K562 (cell line): ENCODE measurements around the gene CLK3. TPM values are rescaled to one million over a fixed set of nuclear protein-coding genes. Genes with fewer than 3 reads are reported as not detected.

ENCODE experiments used
- ATAC-seq: fragments of 200-7000 bp; cut with Tn5 transposase; 3 replicates; pipeline ENCODE4 v1.9.1; 2020; ENCODE audit warnings: moderate library complexity
- BruUV-seq: library from RNA; stranded (reverse); fragments of 400-500 nt; replicated peaks from 2 replicates; lab custom pipeline; 2021; lab: Mats Ljungman, UMichigan
- CTCF ChIA-PET: fragments of 300-600 bp; formaldehyde crosslinking; extraction: SDS; loops from one replicate; lab custom pipeline; 2021; ENCODE audit warnings: low intra/inter-chr PET ratio; lab: Yijun Ruan, JAX
- POLR2A ChIA-PET: fragments of 300-600, 350-650 bp; sonication (Branson Sonifier 250); formaldehyde crosslinking; extraction: SDS; loops from one replicate; lab custom pipeline; 2021; ENCODE audit warnings: antibody characterized with exemption, inconsistent platforms; lab: Yijun Ruan, JAX
- DNase-seq, 4 experiments: peaks; one replicate each; pipeline versions ENCODE4 v3.0.0 to v3.0.0-alpha.2; 2011 to 2018; ENCODE audit warnings: low spot score in 3 of 4, mixed read lengths in 3 of 4; ENCODE audit errors: extremely low read depth in 1 of 4
- FAIRE-seq: peaks from 2 replicates; lab custom pipeline; 2011; peaks lifted over from hg19 to GRCh38; lab: Jason Lieb, UNC
- H2AFZ ChIP-seq: 2 replicates; pipeline ENCODE4 v1.6.0; 2011; ENCODE audit warnings: low read depth, low read length, control low read depth, inconsistent platforms
- H3K27ac ChIP-seq: fragments of 200-600 bp; 3 replicates; pipeline ENCODE4 v1.8.0; 2011; ENCODE audit warnings: low read depth, mild to moderate bottlenecking, control low read depth, inconsistent platforms, low read length, moderate library complexity, mixed read lengths; ENCODE audit errors: extremely low read depth
- H3K27me3 ChIP-seq, 2 experiments: fragments of 300-600 bp in 1 of 2; 2 replicates in 1 of 2; 3 replicates in 1 of 2; pipeline versions ENCODE4 v1.6.0 to v1.8.0; 2011; ENCODE audit warnings: inconsistent platforms in 2 of 2, low read length in 2 of 2, mild to moderate bottlenecking in 1 of 2, mixed read lengths in 1 of 2, moderate library complexity in 1 of 2; ENCODE audit not compliant: control insufficient read depth in 2 of 2, insufficient read depth in 2 of 2
- H3K36me3 ChIP-seq: fragments of 300-600 bp; 3 replicates; pipeline ENCODE4 v1.8.0; 2011; ENCODE audit warnings: mild to moderate bottlenecking, low read length, inconsistent platforms; ENCODE audit not compliant: control insufficient read depth, insufficient read depth
- H3K4me1 ChIP-seq, 2 experiments: fragments of 200-600 bp in 1 of 2; replicated peaks in 1 of 2; 2 replicates in 1 of 2; 3 replicates in 1 of 2; pipeline versions ENCODE4 v1.5.1 to v1.8.0; 2011; ENCODE audit warnings: inconsistent platforms in 2 of 2, low read length in 2 of 2, mild to moderate bottlenecking in 1 of 2, mixed read lengths in 1 of 2, moderate library complexity in 1 of 2; ENCODE audit not compliant: control insufficient read depth in 2 of 2, insufficient read depth in 2 of 2
- H3K4me2 ChIP-seq: 2 replicates; pipeline ENCODE4 v1.6.1; 2011; ENCODE audit warnings: low read length, control low read depth, inconsistent platforms, mixed read lengths; ENCODE audit not compliant: insufficient read depth
- H3K4me3 ChIP-seq: fragments of 200-600 bp; sonication (generic), shearing (Covaris generic); 2 replicates; pipeline ENCODE4 v1.5.1; 2016; ENCODE audit warnings: control low read depth, inconsistent platforms
- H3K79me2 ChIP-seq: fragments of 200-600 bp; 3 replicates; pipeline ENCODE4 v1.8.0; 2011; ENCODE audit warnings: low read length, inconsistent platforms; ENCODE audit not compliant: control insufficient read depth, insufficient read depth
- H3K9ac ChIP-seq, 2 experiments: 2 replicates each; pipeline versions ENCODE4 v1.6.0 to v1.6.1; 2011; ENCODE audit warnings: low read depth in 2 of 2, low read length in 2 of 2, control low read depth in 1 of 2, inconsistent platforms in 1 of 2, mild to moderate bottlenecking in 1 of 2, mixed read lengths in 1 of 2; ENCODE audit not compliant: insufficient read depth in 1 of 2
- H3K9me1 ChIP-seq: one replicate; pipeline ENCODE4 v1.6.0; 2011; ENCODE audit warnings: inconsistent platforms, mild to moderate bottlenecking, low read length, moderate library complexity; ENCODE audit not compliant: control insufficient read depth, insufficient read depth
- H3K9me3 ChIP-seq: replicated peaks from 2 replicates; pipeline ENCODE4 v1.5.1; 2011; ENCODE audit warnings: low read depth, low read length, inconsistent platforms; ENCODE audit not compliant: control insufficient read depth, insufficient read depth
- H4K20me1 ChIP-seq: replicated peaks from 2 replicates; pipeline ENCODE4 v1.6.1; 2011; ENCODE audit warnings: low read length, inconsistent platforms, mixed read lengths; ENCODE audit not compliant: control insufficient read depth, insufficient read depth
- C11orf30 ChIP-seq: fragments of 450-650 bp; IDR thresholded peaks from 2 replicates; pipeline ENCODE4 v1.6.1; 2016; ENCODE audit warnings: low read depth, mild to moderate bottlenecking
- CBFB ChIP-seq: sonication (generic); formaldehyde crosslinking; IDR thresholded peaks from 2 replicates; pipeline ENCODE4 v1.4.0; 2020; ENCODE audit warnings: mild to moderate bottlenecking, missing genetic modification reagents
- CBX5 ChIP-seq: IDR thresholded peaks from 2 replicates; pipeline ENCODE4 v1.6.1; 2014; ENCODE audit warnings: low read depth, borderline replicate concordance
- MAFG ChIP-seq: fragments of 450-650 bp; conservative IDR thresholded peaks from 2 replicates; pipeline ENCODE4 v1.6.1; 2016; ENCODE audit warnings: missing genetic modification characterization, missing compliant biosample characterization
- MAFK ChIP-seq: IDR thresholded peaks from 2 replicates; pipeline ENCODE4 v1.6.1; 2011; ENCODE audit warnings: low read length, improper control_type of control experiment
- PCBP2 ChIP-seq: fragments of 200-400 bp; formaldehyde crosslinking; IDR thresholded peaks from 2 replicates; pipeline ENCODE4 v1.6.1; 2018; ENCODE audit warnings: low read length, low read depth, mild to moderate bottlenecking, moderate library complexity; ENCODE audit not compliant: poor library complexity, severe bottlenecking
- RBM15 ChIP-seq: fragments of 200-400 bp; formaldehyde crosslinking; IDR thresholded peaks from 2 replicates; pipeline ENCODE4 v1.6.1; 2018; ENCODE audit warnings: mild to moderate bottlenecking, low read length, moderate library complexity; ENCODE audit not compliant: insufficient read depth
- RBM39 ChIP-seq: fragments of 200-400 bp; formaldehyde crosslinking; optimal IDR thresholded peaks from 2 replicates; pipeline ENCODE3; 2018; ENCODE audit warnings: low read depth, low read length
- SMARCC2 ChIP-seq: fragments of 450-650 bp; IDR thresholded peaks from 2 replicates; pipeline ENCODE4 v1.6.1; 2017; ENCODE audit warnings: antibody characterized with exemption, moderate library complexity, mild to moderate bottlenecking, low read depth
- SMC3 ChIP-seq: conservative IDR thresholded peaks from 2 replicates; pipeline ENCODE4 v1.6.1; 2011; ENCODE audit warnings: low read depth, low read length, improper control_type of control experiment; ENCODE audit not compliant: insufficient read depth
- TEAD2 ChIP-seq: fragments of 450-650 bp; IDR thresholded peaks from 2 replicates; pipeline ENCODE4 v1.6.1; 2016; ENCODE audit warnings: missing genetic modification characterization, control low read depth, missing compliant biosample characterization
- TGIF2 ChIP-seq: sonication (generic); formaldehyde crosslinking; IDR thresholded peaks from 2 replicates; pipeline ENCODE4 v1.8.1; 2022; ENCODE audit warnings: mild to moderate bottlenecking, missing genetic modification reagents, moderate library complexity
- UBTF ChIP-seq, 2 experiments: IDR thresholded peaks; 2 replicates each; pipeline ENCODE4 v1.6.1; 2012; ENCODE audit warnings: improper control_type of control experiment in 2 of 2, low read depth in 2 of 2, low read length in 2 of 2, borderline replicate concordance in 1 of 2
- ZBTB12 ChIP-seq: fragments of 250-450 bp; sonication (Bioruptor Pico); IDR thresholded peaks from 2 replicates; pipeline ENCODE4 v1.4.0; 2020
- ZNF316 ChIP-seq: fragments of 450-650 bp; IDR thresholded peaks from 2 replicates; pipeline ENCODE4 v1.6.1; 2016
- WGBS: fragments of 100-300 bp; shearing (Covaris generic); methylation state at CpG from one replicate; pipeline ENCODE4 v1.1.6; 2016; ENCODE audit warnings: low coverage, mixed read lengths; ENCODE audit not compliant: insufficient coverage; ENCODE audit errors: missing lambda C conversion rate; 5-methylcytosine and 5-hydroxymethylcytosine counted together
- in situ Hi-C: fragments of 300-500 bp; cut with MboI; formaldehyde crosslinking; loops from 4 replicates; pipeline ENCODE4 v1.15.0; 2018; ENCODE audit warnings: inconsistent platforms, mixed read lengths
- intact Hi-C: fragments of 100-400 bp; cut with micrococcal nuclease; formaldehyde crosslinking; loops from 2 replicates; pipeline ENCODE4 v1.14.2; 2022
- polyA plus RNA-seq, 8 experiments: library from polyadenylated mRNA; depleted of rRNA in 4 of 8; stranded (reverse) in 5 of 8; unstranded in 3 of 8; fragments of >200 nt; fragmentation: Nextera tagmentation in 2 of 8; fragmentation: Illumina TruSeq in 1 of 8; extraction: Ambion mirVana in 2 of 8; extraction: Trizol in 1 of 8; gene quantifications; 2 replicates each; pipeline versions ENCODE4 v1.2.1 to v1.2.3, GENCODE V29; 2011 to 2014; ENCODE audit warnings: inconsistent platforms in 1 of 8, missing spikeins in 1 of 8
- total RNA-seq, 7 experiments: library from RNA; depleted of rRNA in 6 of 7; stranded (reverse); fragments of >200 nt in 6 of 7; fragmentation: Illumina TruSeq in 2 of 7; extraction: Trizol in 2 of 7; gene quantifications; 2 replicates each; pipeline versions ENCODE4 v1.2.1 to v1.2.3, GENCODE V29; 2011 to 2021; ENCODE audit warnings: low replicate concordance in 1 of 7

The CLK3 gene
- total and polyA plus RNA-seq, 9 of the 15 experiments (the other 6 are each of a cell fraction or from before 2014, with no cell fraction given): 1.2 to 95.2 (median 51.7) TPM

GRCh38 chr15:74667975-74668374 lies 52.3 kb downstream of the CLK3 start:
- Histone ChIP-seq H3K36me3 (peaks cover 27% of the 10 kb centered on the region), H3K9me3 (no peaks in the 10 kb centered on the region), H2AFZ (no peak overlapping the region), H3K4me1 (no peaks in the 10 kb centered on the region), H3K9ac (no peak overlapping the region), H3K27me3 (no peaks in the 10 kb centered on the region), H3K79me2 (peaks cover 2% of the 10 kb centered on the region; the same call in 1 of the 3 replicates), H4K20me1 (no peaks in the 10 kb centered on the region), H3K4me3 (no peak overlapping the region), H3K4me2 (no peak overlapping the region), H3K9me1 (no peaks in the 10 kb centered on the region), H3K27ac (no peak overlapping the region)
- ChIA-PET POLR2A (no interaction called here), CTCF (interaction anchor here (0.6 kb wide), 1 partner anchor 317 kb away, joined by 3 read pairs; no protein-coding TSS in a partner anchor)
- intact Hi-C loops (no loop called here), in situ Hi-C loops (no loop called here)
- BruUV-seq: no TSS peak
- WGBS: 65% methylated on average over 1 of the region's 1 CpG
- FAIRE-seq (no peak), ATAC-seq (no peak), DNase-seq (no peak)
- TF ChIP-seq ZNF316: peak; percentile 84
- peak; percentile 53 for TF ChIP-seq C11orf30
- TF ChIP-seq SMC3: no peak
- 0 out of 2 replicates have a peak, but pooled peaks have one; percentile 13 for TF ChIP-seq MAFG
- TF ChIP-seq MAFK: peak; percentile 35; the same call in 1 of the 2 replicates

- Histone ChIP-seq H3K4me1 (no peaks in the 10 kb centered on the region), H4K20me1 (no peaks in the 10 kb centered on the region), H3K27ac (no peak overlapping the region), H3K4me2 (no peak overlapping the region), H3K27me3 (no peaks in the 10 kb centered on the region), H2AFZ (no peak overlapping the region), H3K36me3 (peaks cover 35% of the 10 kb centered on the region), H3K9me3 (no peaks in the 10 kb centered on the region), H3K9ac (no peak overlapping the region), H3K9me1 (no peaks in the 10 kb centered on the region), H3K79me2 (0 out of 3 replicates have a peak, but pooled peaks cover 1% of the 10 kb centered on the region), H3K4me3 (no peak overlapping the region)
- BruUV-seq: no TSS peak
- POLR2A ChIA-PET: no interaction called here
- CTCF ChIA-PET: no interaction called here
- ATAC-seq: no peak
- DNase-seq: no peak
- intact Hi-C loops: no loop called here
- in situ Hi-C loops: no loop called here
- FAIRE-seq: no peak
- WGBS: 61% methylated on average over 1 of the region's 4 CpGs
- no peak for TF ChIP-seq CBX5
- TF ChIP-seq TEAD2 (tag): no peak
- TF ChIP-seq RBM39: no peak
- TF ChIP-seq SMARCC2: no peak
- no peak for TF ChIP-seq UBTF (IDR thresholded peaks at IDR 0.05; ENCODE audit: borderline replicate concordance in 1 of 2, low read depth in 2 of 2, low read length in 2 of 2)
- no peak for TF ChIP-seq CBFB (CRISPR knock-in tag)
- no peak for TF ChIP-seq ZBTB12 (CRISPR knock-in tag)
- TF ChIP-seq RBM15: no peak
- no peak for TF ChIP-seq TGIF2
- TF ChIP-seq PCBP2: no peak
Observed at GRCh38 chr15:74669627-74670026, 54.0 kb downstream of the CLK3 start.
